Brain microvascular endothelial cell (primary cell): Measurements from ENCODE around the gene MTM1.

Source experiments
- DNase-seq: peaks from one replicate; pipeline ENCODE4 v3.0.0-alpha.2; 2020
- H3K27ac ChIP-seq: fragments of 250-450 bp; sonication (Bioruptor Pico); 2 replicates; pipeline ENCODE4 v1.5.1; 2020; ENCODE audit warnings: mild to moderate bottlenecking, moderate library complexity
- H3K27me3 ChIP-seq: fragments of 250-450 bp; sonication (Bioruptor Pico); replicated peaks from 2 replicates; pipeline ENCODE4 v1.5.1; 2020; ENCODE audit warnings: mild to moderate bottlenecking
- H3K36me3 ChIP-seq: fragments of 250-450 bp; sonication (Bioruptor Pico); replicated peaks from 2 replicates; pipeline ENCODE4 v1.5.1; 2020; ENCODE audit warnings: mild to moderate bottlenecking
- H3K4me3 ChIP-seq: 2 replicates; pipeline ENCODE4 v1.5.1; 2011; ENCODE audit warnings: low read depth, mild to moderate bottlenecking, control low read depth, low read length, moderate library complexity
- CTCF ChIP-seq: IDR thresholded peaks from 2 replicates; pipeline ENCODE4 v1.5.1; 2011; ENCODE audit warnings: low read depth, mild to moderate bottlenecking, moderate library complexity, low read length, control low read depth, inconsistent platforms; ENCODE audit errors: missing control alignments
- in situ Hi-C: cut with HindIII; loops from 2 replicates; pipeline ENCODE4 v1.10.0; 2017; ENCODE audit warnings: low sequenced_read_pairs, low pct_ligation_motif_present

MTM1 gene

GRCh38 chrX:150546711-150547153 lies 21.7 kb upstream of the MTM1 start:
- in situ Hi-C loops = no loop called here
- H3K36me3 ChIP-seq = no peaks in the 10 kb centered on the region
- no peaks in the 10 kb centered on the region for H3K27me3 ChIP-seq
- no peak overlapping the region for H3K27ac ChIP-seq
- H3K4me3 ChIP-seq = no peak overlapping the region
- no peak for TF ChIP-seq CTCF
- DNase-seq = no peak

GRCh38 chrX:150547375-150548115 lies 20.9 kb upstream of the MTM1 start:
- peak overlapping the region; percentile 43 for H3K4me3 ChIP-seq
- no peaks in the 10 kb centered on the region for H3K27me3 ChIP-seq
- no peak for TF ChIP-seq CTCF
- H3K36me3 ChIP-seq = no peaks in the 10 kb centered on the region
- DNase-seq = peak; percentile 4
- in situ Hi-C loops = no loop called here
- H3K27ac ChIP-seq = no peak overlapping the region

DNA sequence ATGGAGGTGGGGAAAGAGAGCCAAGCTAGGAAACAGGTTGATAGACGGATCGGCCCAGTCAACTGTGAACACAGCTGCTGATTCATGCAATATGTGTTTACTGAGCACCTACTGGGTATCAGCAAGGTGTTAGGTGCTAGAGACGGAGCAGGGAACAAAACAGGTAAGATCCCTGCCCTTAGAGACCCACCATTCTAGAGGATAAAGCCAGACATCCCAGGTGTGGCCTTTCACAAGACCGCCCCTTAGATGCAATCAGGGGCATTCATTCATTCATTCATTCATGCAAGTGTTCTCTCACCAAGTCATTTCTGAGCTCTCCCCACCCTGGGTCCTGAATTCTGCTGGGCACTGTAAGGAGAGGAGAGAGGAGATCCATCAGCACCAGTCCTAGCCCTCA lies 20.2 kb upstream of the MTM1 start:
- in situ Hi-C loops = no loop called here
- Histone ChIP-seq H3K27ac (no peak overlapping the region), H3K36me3 (no peaks in the 10 kb centered on the region), H3K4me3 (no peak overlapping the region), H3K27me3 (no peaks in the 10 kb centered on the region)
- DNase-seq = no peak
- no peak for TF ChIP-seq CTCF

GRCh38 chrX:150548684-150549083 lies 19.7 kb upstream of the MTM1 start:
- Histone ChIP-seq H3K36me3 (no peaks in the 10 kb centered on the region), H3K4me3 (no peak overlapping the region), H3K27ac (no peak overlapping the region), H3K27me3 (no peaks in the 10 kb centered on the region)
- in situ Hi-C loops = no loop called here
- DNase-seq = peak; percentile 6
- no peak for TF ChIP-seq CTCF

DNA sequence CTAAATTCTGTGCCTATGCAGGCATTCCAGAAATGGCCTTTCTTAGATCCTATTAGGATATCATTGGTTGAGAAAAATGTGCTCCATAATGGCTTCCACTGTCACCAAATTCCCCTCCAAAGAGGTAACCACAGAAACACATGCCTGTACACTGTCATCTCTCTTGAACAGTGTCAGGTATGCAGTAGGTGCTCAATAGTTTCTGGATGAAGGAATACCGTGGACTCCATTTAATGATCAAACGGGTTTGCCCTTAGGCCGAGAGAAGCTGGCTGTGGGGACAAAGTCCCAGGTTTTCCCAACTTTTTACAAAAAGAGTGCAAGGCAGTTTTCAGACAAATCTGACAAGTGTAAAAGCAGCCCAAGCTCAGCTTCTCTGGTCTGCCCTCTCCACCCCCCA lies 16.5 kb upstream of the MTM1 start:
- Histone ChIP-seq H3K36me3 (no peaks in the 10 kb centered on the region), H3K27ac (no peak overlapping the region), H3K4me3 (no peak overlapping the region), H3K27me3 (no peaks in the 10 kb centered on the region)
- DNase-seq = no peak
- in situ Hi-C loops = no loop called here
- TF ChIP-seq CTCF = no peak

- no peaks in the 10 kb centered on the region for H3K27me3 ChIP-seq
- H3K36me3 ChIP-seq = no peaks in the 10 kb centered on the region
- no peak for TF ChIP-seq CTCF
- in situ Hi-C loops = no loop called here
- DNase-seq = no peak
- H3K27ac ChIP-seq = no peak overlapping the region
- no peak overlapping the region for H3K4me3 ChIP-seq
These were observed 10.0 kb upstream of the MTM1 start for GRCh38 chrX:150558424-150558823.
